ENCODE results near the gene SLC35D1.

DNA sequence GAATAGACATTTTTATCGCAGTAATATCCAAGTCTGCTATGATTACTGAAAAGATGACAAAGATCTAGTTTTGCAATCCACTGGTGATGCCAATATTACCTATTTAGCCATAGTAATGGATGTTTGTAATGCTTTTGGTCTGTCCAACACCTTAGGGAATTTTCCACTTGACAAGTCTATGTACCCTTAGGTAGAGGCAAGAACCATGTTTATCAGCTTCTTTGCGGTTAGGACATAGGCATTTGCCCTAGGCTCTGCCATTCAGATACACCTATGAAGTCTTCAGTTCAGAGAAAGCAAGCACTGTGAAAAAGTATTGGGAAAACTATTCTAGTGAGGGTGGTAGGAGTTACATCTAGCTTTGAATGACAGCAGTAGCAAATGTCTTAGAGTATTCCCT, 40.2 kb upstream of the SLC35D1 start:
- TF ChIP-seq POLR2AphosphoS5 (IDR thresholded peaks at IDR 0.05; ENCODE audit: borderline replicate concordance, low read depth, low read length): no peak
- no peak for TF ChIP-seq EZH2 (IDR thresholded peaks at IDR 0.05)
